Measurements from ENCODE around the gene CLCNKB.

The CLCNKB gene

GRCh38 chr1:16043950-16044349 lies 368 bp downstream of the CLCNKB start:
- no peaks in the 10 kb centered on the region for H3K79me2 ChIP-seq (ENCODE audit: insufficient read depth, low read depth)
- H3K27me3 ChIP-seq (ENCODE audit: insufficient read depth, low read depth): peaks cover 40% of the 10 kb centered on the region
- no peak for TF ChIP-seq CTCF (conservative IDR thresholded peaks at IDR 0.05; ENCODE audit: low read depth, low read length)
- no peaks in the 10 kb centered on the region for H3K4me1 ChIP-seq (ENCODE audit: low read depth, poor library complexity, severe bottlenecking)
- H4K20me1 ChIP-seq (ENCODE audit: insufficient read depth): no peaks in the 10 kb centered on the region
- no peak overlapping the region for H2AFZ ChIP-seq (ENCODE audit: low read depth)
- H3K4me3 ChIP-seq (IDR thresholded peaks at IDR 0.05; ENCODE audit: insufficient read depth, low read depth, low read length): no peak overlapping the region
- H3K36me3 ChIP-seq (ENCODE audit: insufficient read depth): no peaks in the 10 kb centered on the region
- no peak overlapping the region for H3K9ac ChIP-seq
- H3K27ac ChIP-seq: no peak overlapping the region
- H3K4me2 ChIP-seq: no peak overlapping the region

- Histone ChIP-seq H3K36me3 (ENCODE audit: insufficient read depth) (no peaks in the 10 kb centered on the region), H3K9ac (no peak overlapping the region), H3K4me3 (IDR thresholded peaks at IDR 0.05; ENCODE audit: insufficient read depth, low read depth, low read length) (no peak overlapping the region), H2AFZ (ENCODE audit: low read depth) (no peak overlapping the region), H3K4me1 (ENCODE audit: low read depth, poor library complexity, severe bottlenecking) (no peaks in the 10 kb centered on the region), H3K27me3 (ENCODE audit: insufficient read depth, low read depth) (peaks cover 32% of the 10 kb centered on the region), H3K79me2 (ENCODE audit: insufficient read depth, low read depth) (no peaks in the 10 kb centered on the region), H4K20me1 (ENCODE audit: insufficient read depth) (no peaks in the 10 kb centered on the region), H3K27ac (no peak overlapping the region), H3K4me2 (no peak overlapping the region)
- no peak for TF ChIP-seq CTCF (conservative IDR thresholded peaks at IDR 0.05; ENCODE audit: low read depth, low read length)
Measured at GRCh38 chr1:16046842-16047241, 3.3 kb downstream of the CLCNKB start.

- Histone ChIP-seq H3K9ac (no peak overlapping the region), H3K4me3 (IDR thresholded peaks at IDR 0.05; ENCODE audit: insufficient read depth, low read depth, low read length) (no peak overlapping the region), H3K79me2 (ENCODE audit: insufficient read depth, low read depth) (no peaks in the 10 kb centered on the region), H4K20me1 (ENCODE audit: insufficient read depth) (no peaks in the 10 kb centered on the region), H2AFZ (ENCODE audit: low read depth) (no peak overlapping the region), H3K4me1 (ENCODE audit: low read depth, poor library complexity, severe bottlenecking) (no peaks in the 10 kb centered on the region), H3K27ac (no peak overlapping the region), H3K36me3 (ENCODE audit: insufficient read depth) (no peaks in the 10 kb centered on the region), H3K4me2 (no peak overlapping the region), H3K27me3 (ENCODE audit: insufficient read depth, low read depth) (peaks cover 30% of the 10 kb centered on the region)
- no peak for TF ChIP-seq CTCF (conservative IDR thresholded peaks at IDR 0.05; ENCODE audit: low read depth, low read length)
Measured at GRCh38 chr1:16047791-16048475, 4.4 kb downstream of the CLCNKB start.

- H3K27me3 ChIP-seq (ENCODE audit: insufficient read depth, low read depth): peaks cover 26% of the 10 kb centered on the region
- no peak overlapping the region for H3K4me2 ChIP-seq
- H3K79me2 ChIP-seq (ENCODE audit: insufficient read depth, low read depth): no peaks in the 10 kb centered on the region
- H3K9ac ChIP-seq: no peak overlapping the region
- H2AFZ ChIP-seq (ENCODE audit: low read depth): no peak overlapping the region
- H3K27ac ChIP-seq: no peak overlapping the region
- H3K4me1 ChIP-seq (ENCODE audit: low read depth, poor library complexity, severe bottlenecking): no peaks in the 10 kb centered on the region
- no peak for TF ChIP-seq CTCF (conservative IDR thresholded peaks at IDR 0.05; ENCODE audit: low read depth, low read length)
- no peaks in the 10 kb centered on the region for H4K20me1 ChIP-seq (ENCODE audit: insufficient read depth)
- H3K36me3 ChIP-seq (ENCODE audit: insufficient read depth): no peaks in the 10 kb centered on the region
- H3K4me3 ChIP-seq (IDR thresholded peaks at IDR 0.05; ENCODE audit: insufficient read depth, low read depth, low read length): no peak overlapping the region
Measured at GRCh38 chr1:16048573-16049189, 5.1 kb downstream of the CLCNKB start.

Data from KMS-11 (cell line).